MCF 10A (cell line): ENCODE measurements around the gene GPR157. TPM values are rescaled to one million over a fixed set of nuclear protein-coding genes. Genes with fewer than 3 reads are reported as not detected.

Source experiments
- BruUV-seq: library from RNA; stranded (reverse); fragments of 400-500 nt; replicated peaks from 2 replicates; lab custom pipeline; 2021; lab: Mats Ljungman, UMichigan
- CTCF ChIA-PET: fragments of 300-600 bp; sonication (Branson Sonifier 250); formaldehyde crosslinking; extraction: SDS; loops from one replicate; lab custom pipeline; 2021; ENCODE audit warnings: antibody characterized with exemption, inconsistent platforms; lab: Yijun Ruan, JAX
- POLR2A ChIA-PET: fragments of 300-600, 350-650 bp; sonication (Branson Sonifier 250); formaldehyde crosslinking; extraction: SDS; loops from one replicate; lab custom pipeline; 2020; ENCODE audit warnings: antibody characterized with exemption, inconsistent platforms; lab: Yijun Ruan, JAX
- DNase-seq: peaks from one replicate; pipeline ENCODE4 v3.0.0-alpha.2; 2018; ENCODE audit not compliant: unreplicated experiment
- H3K27ac Mint-ChIP-seq: one replicate; pipeline ENCODE4 v1.8.0; 2022; ENCODE audit warnings: mild to moderate bottlenecking, low read depth, mixed read lengths; ENCODE audit not compliant: unreplicated experiment
- H3K27me3 Mint-ChIP-seq: one replicate; pipeline ENCODE4 v1.8.0; 2022; ENCODE audit warnings: mixed read lengths; ENCODE audit not compliant: insufficient read depth, unreplicated experiment
- H3K36me3 Mint-ChIP-seq: one replicate; pipeline ENCODE4 v1.8.0; 2022; ENCODE audit warnings: mild to moderate bottlenecking, moderate library complexity, mixed read lengths; ENCODE audit not compliant: insufficient read depth, unreplicated experiment
- H3K4me1 Mint-ChIP-seq: one replicate; pipeline ENCODE4 v1.8.0; 2022; ENCODE audit warnings: mixed read lengths; ENCODE audit not compliant: insufficient read depth, unreplicated experiment
- H3K4me3 Mint-ChIP-seq: one replicate; pipeline ENCODE4 v1.8.0; 2022; ENCODE audit warnings: mild to moderate bottlenecking, moderate library complexity, mixed read lengths; ENCODE audit not compliant: unreplicated experiment
- H3K9me3 Mint-ChIP-seq: one replicate; pipeline ENCODE4 v1.8.0; 2022; ENCODE audit warnings: mixed read lengths; ENCODE audit not compliant: unreplicated experiment
- intact Hi-C: fragments of 100-400 bp; cut with micrococcal nuclease; formaldehyde crosslinking; loops from 2 replicates; pipeline ENCODE4 v1.14.1; 2022
- total RNA-seq: library from RNA; stranded (reverse); gene quantifications from 2 replicates; pipeline ENCODE4 v1.2.3, GENCODE V29; 2022
- TF ChIP-seq, protein P1 (sequence below): fragments of 200-600 bp; IDR thresholded peaks from one replicate; pipeline ENCODE4 v1.8.0; 2022; ENCODE audit warnings: antibody characterized with exemption, mild to moderate bottlenecking; ENCODE audit not compliant: unreplicated experiment

Gene GPR157
- total RNA-seq, 1 experiment from 2014 or later, result 8.1 TPM

DNA sequence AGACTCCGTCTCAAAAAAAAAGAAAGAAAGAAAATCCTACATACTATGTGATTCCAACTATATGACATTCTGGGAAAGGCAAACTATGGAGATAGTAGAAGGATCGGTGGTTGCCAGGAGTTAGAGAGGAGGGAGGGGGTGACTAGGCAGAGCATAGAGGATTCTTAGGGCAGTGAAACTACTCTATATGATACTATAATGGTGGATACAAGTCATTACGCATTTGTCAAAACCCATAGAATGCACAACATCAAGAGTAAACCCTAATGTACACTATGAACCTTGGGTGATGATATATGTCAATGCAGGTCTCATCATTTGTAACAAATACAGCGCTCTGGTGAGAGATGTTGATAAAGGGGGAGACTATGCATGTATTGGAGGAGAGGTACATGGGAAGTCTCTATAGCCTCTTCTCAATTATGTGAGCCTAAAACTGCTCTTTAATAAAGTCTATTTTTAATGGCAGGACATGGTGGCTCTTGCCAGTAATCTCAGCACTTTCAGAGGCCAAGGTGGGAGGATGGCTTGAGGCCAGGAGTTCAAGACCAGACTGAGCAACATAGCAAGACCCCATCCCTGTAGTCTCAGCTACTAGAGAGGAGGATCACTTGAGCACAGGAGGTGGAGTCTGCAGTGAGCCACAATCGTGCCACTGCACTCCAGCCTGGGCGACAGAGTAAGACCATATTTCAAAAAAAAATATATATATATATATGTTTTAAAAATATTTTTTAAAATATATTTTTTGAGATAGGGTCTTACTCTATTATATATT, 76.4 kb downstream of the GPR157 start:
- CTCF ChIA-PET, result interaction anchor here (1.0 to 1.1 kb wide), 2 partner anchors 40 to 58 kb away, joined by 3 read pairs; no protein-coding TSS in a partner anchor

GRCh38 chr1:9051379-9051778, 77.5 kb downstream of the GPR157 start:
- intact Hi-C loops, result no loop called here
- H3K36me3 Mint-ChIP-seq, result no peaks in the 10 kb centered on the region
- no peaks in the 10 kb centered on the region for H3K9me3 Mint-ChIP-seq
- CTCF ChIA-PET, result interaction anchor here (0.6 to 1.1 kb wide), 3 partner anchors 29 to 59 kb away, joined by 3 read pairs; no protein-coding TSS in a partner anchor
- H3K27ac Mint-ChIP-seq, result no peak overlapping the region
- no peaks in the 10 kb centered on the region for H3K27me3 Mint-ChIP-seq
- DNase-seq, result no peak
- POLR2A ChIA-PET, result interaction anchor here (0.7 kb wide), 1 partner anchor 376 kb away, joined by 3 read pairs; no protein-coding TSS in a partner anchor
- no peaks in the 10 kb centered on the region for H3K4me1 Mint-ChIP-seq
- BruUV-seq, result no TSS peak
- H3K4me3 Mint-ChIP-seq, result no peak overlapping the region
- TF ChIP-seq, protein P1, sequence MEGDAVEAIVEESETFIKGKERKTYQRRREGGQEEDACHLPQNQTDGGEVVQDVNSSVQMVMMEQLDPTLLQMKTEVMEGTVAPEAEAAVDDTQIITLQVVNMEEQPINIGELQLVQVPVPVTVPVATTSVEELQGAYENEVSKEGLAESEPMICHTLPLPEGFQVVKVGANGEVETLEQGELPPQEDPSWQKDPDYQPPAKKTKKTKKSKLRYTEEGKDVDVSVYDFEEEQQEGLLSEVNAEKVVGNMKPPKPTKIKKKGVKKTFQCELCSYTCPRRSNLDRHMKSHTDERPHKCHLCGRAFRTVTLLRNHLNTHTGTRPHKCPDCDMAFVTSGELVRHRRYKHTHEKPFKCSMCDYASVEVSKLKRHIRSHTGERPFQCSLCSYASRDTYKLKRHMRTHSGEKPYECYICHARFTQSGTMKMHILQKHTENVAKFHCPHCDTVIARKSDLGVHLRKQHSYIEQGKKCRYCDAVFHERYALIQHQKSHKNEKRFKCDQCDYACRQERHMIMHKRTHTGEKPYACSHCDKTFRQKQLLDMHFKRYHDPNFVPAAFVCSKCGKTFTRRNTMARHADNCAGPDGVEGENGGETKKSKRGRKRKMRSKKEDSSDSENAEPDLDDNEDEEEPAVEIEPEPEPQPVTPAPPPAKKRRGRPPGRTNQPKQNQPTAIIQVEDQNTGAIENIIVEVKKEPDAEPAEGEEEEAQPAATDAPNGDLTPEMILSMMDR, result no peak

More for the DNA sequence above, 76.4 kb downstream of the GPR157 start:
- H3K36me3 Mint-ChIP-seq, result no peaks in the 10 kb centered on the region
- H3K4me1 Mint-ChIP-seq, result no peaks in the 10 kb centered on the region
- DNase-seq, result no peak
- no peak overlapping the region for H3K4me3 Mint-ChIP-seq
- H3K27me3 Mint-ChIP-seq, result no peaks in the 10 kb centered on the region
- TF ChIP-seq, protein P1, result no peak
- H3K9me3 Mint-ChIP-seq, result no peaks in the 10 kb centered on the region
- H3K27ac Mint-ChIP-seq, result no peak overlapping the region
- POLR2A ChIA-PET, result no interaction called here
- BruUV-seq, result no TSS peak
- intact Hi-C loops, result no loop called here

GRCh38 chr1:9050803-9051202, 78.1 kb downstream of the GPR157 start:
- POLR2A ChIA-PET, result interaction anchor here (0.6 to 0.7 kb wide), 2 partner anchors 30 to 376 kb away, joined by 3 to 4 read pairs; no protein-coding TSS in a partner anchor
- no peak for DNase-seq
- CTCF ChIA-PET, result interaction anchor here (0.6 to 0.7 kb wide), 2 partner anchors 8 to 30 kb away, joined by 3 read pairs; no protein-coding TSS in a partner anchor
- intact Hi-C loops, result no loop called here
- H3K27me3 Mint-ChIP-seq, result no peaks in the 10 kb centered on the region
- H3K4me1 Mint-ChIP-seq, result no peaks in the 10 kb centered on the region
- H3K36me3 Mint-ChIP-seq, result no peaks in the 10 kb centered on the region
- no peaks in the 10 kb centered on the region for H3K9me3 Mint-ChIP-seq
- no peak overlapping the region for H3K4me3 Mint-ChIP-seq
- BruUV-seq, result no TSS peak
- TF ChIP-seq, protein P1, result no peak
- H3K27ac Mint-ChIP-seq, result no peak overlapping the region

Other genes starting within 250 kb of the GPR157 start
- not detected in 2 replicates for gene CA6, start 183.2 kb downstream of the GPR157 start, total RNA-seq
- gene SLC2A7, start 102.7 kb downstream of the GPR157 start, total RNA-seq, result not detected in 2 replicates
- gene SLC2A5, start 59.5 kb downstream of the GPR157 start, total RNA-seq, result 0.39 and 0.61 TPM in 2 replicates
- gene H6PD, start 105.7 kb upstream of the GPR157 start, total RNA-seq, result 23.6 and 28.7 TPM in 2 replicates
- 8.2 and 16.2 TPM in 2 replicates for gene SPSB1, start 163.8 kb upstream of the GPR157 start, total RNA-seq